Measurements from ENCODE around the gene PI4KA.

The PI4KA gene

DNA sequence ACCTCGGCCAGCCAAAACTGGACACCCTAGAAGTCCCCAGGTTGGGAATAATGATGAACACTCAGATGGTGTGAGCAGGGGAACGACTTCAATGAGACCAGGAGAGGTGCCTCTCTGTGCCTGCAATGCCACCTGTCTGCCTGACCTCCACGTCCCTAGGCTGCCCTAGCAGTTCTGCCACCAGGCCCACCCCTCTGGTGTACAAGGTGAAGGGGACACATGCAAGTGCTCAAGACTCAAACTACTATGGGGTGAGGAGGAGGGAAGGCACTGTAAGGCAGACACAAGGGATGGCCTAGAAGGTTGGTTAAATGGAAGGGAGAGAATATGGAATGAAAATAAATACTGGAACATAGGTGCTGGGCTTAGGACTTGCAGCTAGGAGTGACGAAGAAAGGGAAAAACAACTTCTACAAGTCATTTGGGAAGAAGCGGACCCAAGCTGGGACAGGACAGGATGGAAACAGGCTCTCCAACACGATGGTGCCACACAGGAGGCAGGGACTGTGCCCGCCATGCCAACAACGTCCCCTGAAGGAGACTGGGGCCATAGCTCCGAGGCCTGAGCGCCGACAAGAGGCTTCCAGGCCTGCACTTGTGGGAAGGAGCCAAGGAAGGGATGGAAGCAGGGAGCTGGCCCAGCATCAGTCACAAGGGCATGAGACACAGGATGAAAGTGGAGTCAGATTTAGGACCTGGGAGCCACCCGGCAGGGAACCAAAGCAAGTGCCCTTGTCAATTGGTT lies 66.2 kb downstream of the PI4KA start:
- DNase-seq, result no peak

- no peak for DNase-seq
Measured at GRCh38 chr22:20788627-20789344, 69.8 kb downstream of the PI4KA start.

DNA sequence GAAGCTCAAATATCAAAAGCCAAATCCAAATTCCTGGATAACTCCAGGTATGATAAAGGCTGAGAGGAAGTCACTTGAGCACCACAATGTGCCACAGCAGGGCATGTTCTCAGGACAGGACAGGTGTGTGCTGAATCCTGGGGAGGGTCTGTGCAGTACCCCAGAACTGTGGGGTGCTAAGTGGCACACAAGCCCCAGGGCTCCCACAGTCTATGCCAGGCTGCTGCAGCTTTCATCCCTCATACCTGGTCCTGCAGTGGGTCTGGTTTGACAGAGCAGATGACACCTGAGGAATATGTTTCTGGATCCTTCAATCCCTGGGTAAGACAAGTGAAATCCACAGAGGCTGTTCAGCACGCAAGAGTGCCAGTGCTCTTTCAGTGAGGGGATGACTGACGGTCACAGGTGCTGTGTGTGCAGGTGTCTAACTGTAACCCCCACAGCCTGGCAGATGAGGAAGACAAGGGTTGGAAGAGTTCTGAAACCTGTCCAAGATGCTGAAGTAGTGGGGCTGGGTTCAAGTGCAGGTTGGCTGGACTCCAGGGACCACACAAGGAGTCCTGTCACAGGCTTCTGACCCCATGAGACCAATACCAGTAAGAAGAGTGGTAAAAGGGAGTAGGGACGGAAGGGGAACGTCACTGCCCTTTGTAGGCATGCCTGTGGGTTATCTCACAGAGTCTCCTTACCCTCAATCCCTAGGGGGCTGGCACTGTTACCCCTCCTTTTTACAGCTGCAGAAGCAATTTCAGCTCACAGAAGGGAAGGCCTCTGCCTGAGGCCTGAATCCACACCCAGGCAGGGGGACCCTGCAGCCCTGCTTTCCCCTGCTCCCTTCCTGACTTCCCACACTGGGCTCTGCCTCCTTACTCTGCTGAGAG lies 70.6 kb downstream of the PI4KA start:
- no peak for DNase-seq

- DNase-seq, result no peak
Measured at GRCh38 chr22:20787223-20787622, 71.4 kb downstream of the PI4KA start.

- DNase-seq, result no peak
Measured at GRCh38 chr22:20786536-20786979, 72.1 kb downstream of the PI4KA start.

DNA sequence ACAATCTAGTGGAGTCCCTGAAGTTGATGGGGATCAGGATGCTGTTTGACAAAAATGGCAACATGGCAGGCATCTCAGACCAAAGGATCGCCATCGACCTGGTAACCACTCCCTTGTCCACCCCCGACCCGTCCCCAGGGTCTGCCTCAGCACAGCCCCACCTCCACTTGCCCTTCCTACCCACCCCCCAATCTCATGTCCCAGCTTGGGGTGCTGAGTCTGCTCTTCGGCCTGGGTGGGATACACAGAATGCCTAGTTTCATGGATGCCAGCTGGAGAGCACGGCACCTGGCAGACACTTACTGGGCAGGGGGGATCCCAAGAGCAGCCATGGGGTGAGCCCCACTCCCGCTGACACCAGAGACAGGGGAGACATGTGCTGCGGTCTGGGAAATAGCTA lies 72.6 kb downstream of the PI4KA start:
- no peak for DNase-seq

- DNase-seq, result no peak
Measured at GRCh38 chr22:20785415-20785814, 73.2 kb downstream of the PI4KA start.

DNA sequence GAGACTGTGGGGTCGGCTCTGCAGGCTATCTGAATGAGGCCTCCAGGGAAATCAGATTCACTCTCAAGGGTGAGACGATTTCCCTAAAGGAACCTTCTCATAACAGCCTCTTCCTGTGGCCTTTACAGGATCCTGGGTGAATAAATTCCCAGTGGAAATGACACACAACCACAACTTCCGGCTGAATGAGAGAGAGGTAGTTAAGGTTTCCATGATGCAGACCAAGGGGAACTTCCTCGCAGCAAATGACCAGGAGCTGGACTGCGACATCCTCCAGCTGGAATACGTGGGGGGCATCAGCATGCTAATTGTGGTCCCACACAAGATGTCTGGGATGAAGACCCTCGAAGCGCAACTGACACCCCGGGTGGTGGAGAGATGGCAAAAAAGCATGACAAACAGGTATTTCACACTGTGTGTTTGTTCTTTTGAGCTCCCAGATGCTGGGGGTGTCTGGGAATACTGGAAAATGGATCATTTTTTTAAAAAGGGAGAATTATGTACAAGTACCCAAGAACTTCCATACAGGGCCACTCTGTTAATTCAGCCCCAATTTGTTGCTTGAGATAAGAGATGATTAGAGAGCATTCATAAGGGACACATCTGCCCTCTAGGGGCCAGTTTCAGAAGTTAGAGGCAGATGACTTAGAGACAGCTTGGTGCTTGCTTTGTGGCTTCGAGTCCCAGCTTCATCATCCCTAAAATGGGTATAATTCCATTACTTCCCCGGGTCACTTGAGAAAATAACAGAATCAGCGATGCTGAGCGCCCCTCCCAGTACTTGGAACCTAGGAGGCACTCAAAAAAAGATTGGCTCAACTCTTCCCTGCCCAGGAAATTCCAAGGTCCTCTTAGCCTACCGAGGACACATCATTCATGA lies 74.5 kb downstream of the PI4KA start:
- DNase-seq, result peak; percentile 18

GRCh38 chr22:20783300-20783673 lies 75.3 kb downstream of the PI4KA start:
- DNase-seq, result no peak

GRCh38 chr22:20782596-20783299 lies 75.9 kb downstream of the PI4KA start:
- DNase-seq, result no peak

DNA sequence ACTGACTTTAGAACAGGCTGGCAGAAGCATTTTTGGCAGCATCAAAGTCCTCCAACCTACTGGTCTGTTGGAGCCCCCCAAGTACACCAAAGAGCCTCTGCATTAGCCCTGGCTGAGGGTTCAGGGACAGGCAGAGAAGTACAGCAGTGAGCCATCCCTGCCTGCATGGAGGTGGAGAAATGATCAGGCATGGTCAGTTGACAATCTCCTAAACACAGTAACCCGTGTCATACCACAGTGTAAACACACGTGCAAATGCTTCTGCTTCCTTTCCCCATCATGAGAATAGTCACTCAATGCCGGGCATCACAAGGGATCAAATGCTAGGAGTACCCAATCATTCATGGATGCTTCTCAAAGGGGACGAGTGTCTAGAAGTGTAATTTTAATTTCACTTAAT lies 76.5 kb downstream of the PI4KA start:
- no peak for DNase-seq

DNA sequence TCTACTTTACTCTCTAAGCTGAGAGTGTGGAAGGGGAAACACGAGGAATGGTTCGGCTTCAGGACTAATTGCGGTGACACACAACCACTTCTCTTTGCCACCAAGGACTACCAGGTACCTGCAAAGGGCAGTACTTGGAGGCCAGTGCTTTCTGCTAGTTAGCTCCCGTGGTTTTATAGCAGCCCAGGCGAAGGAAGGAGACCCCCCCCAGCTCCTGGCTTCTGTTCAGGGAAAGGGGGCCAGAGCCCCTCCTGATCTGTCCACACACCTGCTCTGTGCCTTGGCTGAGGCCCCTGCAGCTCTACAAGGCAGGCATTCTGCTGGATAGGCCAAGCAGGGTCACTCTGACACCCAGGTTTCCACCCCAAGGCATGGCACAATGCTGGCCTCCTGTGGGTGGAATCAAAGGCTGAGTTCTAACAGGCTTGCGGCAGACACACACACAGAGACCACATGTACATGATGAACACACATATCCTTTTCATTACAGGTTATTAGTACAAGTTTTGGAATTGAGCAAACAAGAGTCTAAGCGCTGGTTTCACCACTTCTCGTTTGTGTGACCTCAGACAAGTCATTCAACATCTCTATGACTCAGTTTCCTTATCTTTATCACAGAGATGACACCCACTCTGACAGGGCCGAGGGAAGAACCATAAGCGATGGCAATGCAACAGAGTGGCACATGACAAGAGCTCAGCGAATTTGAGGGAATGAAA lies 77.2 kb downstream of the PI4KA start:
- DNase-seq, result no peak

- no peak for DNase-seq
Measured at GRCh38 chr22:20779818-20780158, 78.8 kb downstream of the PI4KA start.

GRCh38 chr22:20779014-20779817 lies 79.4 kb downstream of the PI4KA start:
- no peak for DNase-seq

- no peak for DNase-seq
Measured at GRCh38 chr22:20777420-20778177, 81.0 kb downstream of the PI4KA start.

- no peak for DNase-seq
Measured at GRCh38 chr22:20776624-20777405, 81.8 kb downstream of the PI4KA start.

GRCh38 chr22:20775342-20775895 lies 83.2 kb downstream of the PI4KA start:
- DNase-seq, result no peak

DNA sequence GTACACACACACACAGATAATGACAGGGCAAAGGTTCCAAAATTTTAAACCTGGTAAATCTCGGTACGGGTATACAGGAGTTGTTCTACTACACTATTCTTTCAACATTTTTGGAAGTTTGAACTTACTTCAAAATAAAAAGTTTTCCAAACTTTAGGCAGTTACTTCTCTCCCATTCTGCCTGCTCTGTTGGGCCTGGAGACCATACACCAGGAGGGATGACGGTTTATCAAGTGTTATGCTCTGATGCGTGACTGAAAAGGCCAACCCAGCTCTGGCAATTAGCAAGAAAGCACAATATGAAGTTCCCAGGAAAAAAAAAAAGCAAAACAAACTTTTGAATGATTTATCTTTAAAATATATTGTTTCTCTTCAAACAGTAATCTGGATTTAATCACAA lies 83.7 kb downstream of the PI4KA start:
- DNase-seq, result no peak
